Activated CD4-positive, alpha-beta T cell treated with anti-CD3 and anti-CD28 coated beads, Interleukin-2, Interleukin-4, amounts not matched to agents 100 ng/mL and 50 ng/mL, durations not matched to agents 16 hours and 8 hours (primary cell): Measurements from ENCODE around the gene CFHR5.
"Not testable (repeated sequence)": the region's sequence is repeated elsewhere in the genome, so short reads cannot be mapped to it uniquely, and the experiment has no call there.

Experiments
- DNase-seq: peaks from one replicate; pipeline ENCODE4 v3.0.0-alpha.2; 2020; ENCODE audit warnings: low spot score

The CFHR5 gene

DNA sequence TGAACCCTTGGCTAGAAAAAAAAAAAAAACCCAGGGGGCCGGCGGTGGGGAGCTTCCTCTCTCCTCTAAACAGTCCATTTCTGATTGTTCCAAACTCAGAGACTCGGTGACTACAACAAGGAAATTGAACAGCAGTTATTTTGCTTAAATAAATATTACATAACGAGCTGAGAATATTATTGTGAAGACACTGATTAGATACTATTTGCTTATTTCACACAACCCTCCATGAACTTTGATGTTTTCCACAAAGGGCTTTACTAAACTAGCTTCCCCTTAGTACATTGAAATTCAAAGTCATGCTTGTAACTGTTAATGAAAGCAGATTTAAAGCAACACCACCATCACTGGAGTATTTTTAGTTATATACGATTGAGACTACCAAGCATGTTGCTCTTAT is at the start of gene CFHR5:
Gene CFHR5, plus strand, starts transcription at position 279 of the 400 bp plus-strand sequence. Its CDS starts 109 bp downstream, at position 388.
- no peak for DNase-seq

DNA sequence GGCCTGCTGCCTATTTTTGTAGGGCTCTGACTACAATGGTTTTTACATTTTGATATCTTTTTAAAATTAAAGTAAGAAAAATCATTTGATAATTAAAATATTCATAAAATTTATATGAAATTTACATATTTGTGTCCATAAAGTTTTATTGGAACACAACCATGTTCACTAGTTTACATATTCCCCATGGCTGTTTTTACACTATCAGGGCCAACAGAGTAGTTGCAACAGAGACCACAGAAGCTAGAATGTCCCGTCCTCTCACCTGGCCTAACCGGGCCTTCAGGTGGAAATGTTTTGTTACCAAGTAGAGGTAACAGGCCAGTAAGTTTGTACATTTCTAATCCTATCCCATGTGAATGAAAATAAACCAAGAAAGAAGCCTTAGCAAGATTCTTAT is 44.5 kb upstream of the CFHR5 start:
- not testable (repeated sequence) for DNase-seq

DNA sequence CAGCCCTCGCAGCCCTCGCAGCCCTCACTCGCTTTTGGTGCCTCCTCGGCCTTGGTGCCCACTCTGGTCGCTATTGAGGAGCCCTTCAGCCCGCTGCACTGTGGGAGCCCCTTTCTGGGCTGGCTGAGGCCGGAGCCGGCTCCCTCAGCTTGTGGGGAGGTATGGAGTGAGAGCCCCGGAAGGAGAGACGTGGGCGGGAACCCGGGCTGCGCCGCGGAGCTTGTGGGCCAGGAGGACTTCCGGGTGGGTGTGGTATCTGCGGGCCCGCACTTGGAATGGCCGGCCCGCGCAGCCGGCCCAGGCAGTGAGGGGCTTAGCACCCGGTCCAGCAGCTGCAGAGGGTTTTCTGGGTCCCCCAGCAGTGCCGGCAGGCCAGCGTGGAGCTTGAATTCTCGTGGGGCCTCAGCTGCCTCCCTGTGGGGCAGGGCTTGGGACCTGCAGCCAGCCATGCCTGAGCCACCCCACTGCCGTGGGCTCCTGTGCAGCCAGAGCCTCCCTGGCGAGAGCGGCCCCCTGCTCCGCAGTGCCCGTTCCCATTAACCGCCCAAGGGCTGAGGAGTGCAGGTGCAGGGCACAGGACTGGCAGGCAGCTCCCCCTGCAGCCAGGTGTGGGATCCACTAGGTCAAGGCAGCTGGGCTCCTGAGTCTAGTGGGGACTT is 43.7 kb upstream of the CFHR5 start:
- no peak for DNase-seq

DNA sequence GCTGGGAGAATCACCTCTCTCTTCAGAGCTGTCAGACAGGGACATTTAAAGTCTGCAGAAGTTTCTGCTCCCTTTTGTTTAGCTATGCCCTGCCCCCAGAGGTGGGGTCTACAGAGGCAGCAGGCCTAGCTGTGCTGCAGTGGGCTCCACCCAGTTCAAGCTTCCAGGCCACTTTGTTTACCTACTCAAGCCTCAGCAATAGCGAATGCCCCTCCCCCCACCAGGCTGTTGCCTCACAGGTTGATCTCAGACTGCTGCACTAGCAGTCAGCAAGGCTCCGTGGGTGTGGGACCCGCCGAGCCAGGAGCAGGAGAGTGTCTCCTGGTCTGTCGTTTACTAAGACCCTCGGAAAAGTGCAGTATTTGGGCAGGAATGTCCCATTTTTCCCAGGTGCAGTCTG is 35.9 kb upstream of the CFHR5 start:
- DNase-seq, result not testable (repeated sequence)

DNA sequence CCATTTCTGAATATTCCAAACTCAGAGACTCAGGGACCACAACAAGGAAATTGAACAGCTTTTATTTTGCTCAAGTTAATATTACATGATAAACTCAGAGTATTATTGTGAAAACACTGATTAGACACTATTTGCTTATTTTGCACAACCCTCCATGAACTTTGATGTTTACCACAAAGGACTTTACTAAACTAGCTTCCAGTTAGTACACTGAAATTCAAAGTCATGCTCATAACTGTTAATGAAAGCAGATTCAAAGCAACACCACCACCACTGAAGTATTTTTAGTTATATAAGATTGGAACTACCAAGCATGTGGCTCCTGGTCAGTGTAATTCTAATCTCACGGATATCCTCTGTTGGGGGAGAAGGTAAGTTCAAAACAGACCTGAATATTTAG is 33.8 kb upstream of the CFHR5 start, which contains the start of gene CFHR2:
Gene CFHR2, plus strand, starts transcription at position 171 of the 400 bp plus-strand sequence. Its CDS starts 143 bp downstream, at position 314.
- not testable (repeated sequence) for DNase-seq

DNA sequence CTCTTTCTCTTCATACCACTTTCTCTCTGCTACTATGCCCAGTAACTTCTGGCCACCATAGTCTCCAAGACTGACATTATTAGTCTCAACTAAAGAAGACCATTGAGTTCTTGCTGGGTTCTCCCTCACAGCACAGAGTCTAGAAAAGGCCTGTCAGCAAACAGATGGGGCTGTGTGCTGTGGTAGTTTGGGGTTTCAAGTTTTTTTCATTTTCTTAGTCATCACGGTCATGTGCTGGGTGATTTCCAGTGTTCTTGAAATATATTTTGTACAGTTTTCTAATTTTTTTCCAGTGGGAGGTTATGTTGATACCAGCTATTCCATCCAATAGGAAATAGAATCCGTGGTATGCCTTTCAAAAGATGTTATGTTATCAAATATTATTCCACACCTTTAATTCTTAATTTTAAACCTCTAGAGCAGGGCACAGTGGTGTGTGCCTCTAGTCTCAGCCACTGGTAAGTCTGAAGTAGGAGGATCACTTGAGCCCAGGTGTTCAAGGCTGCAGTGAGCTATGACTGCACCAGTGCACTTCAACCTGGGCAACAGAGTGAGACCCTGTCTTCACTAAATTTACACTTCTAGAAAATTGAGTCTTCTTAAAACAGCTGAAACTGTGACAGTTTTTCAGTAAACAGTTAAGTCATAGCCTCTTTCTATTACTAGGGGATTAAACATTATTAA is 25.5 kb upstream of the CFHR5 start:
- DNase-seq, result no peak

DNA sequence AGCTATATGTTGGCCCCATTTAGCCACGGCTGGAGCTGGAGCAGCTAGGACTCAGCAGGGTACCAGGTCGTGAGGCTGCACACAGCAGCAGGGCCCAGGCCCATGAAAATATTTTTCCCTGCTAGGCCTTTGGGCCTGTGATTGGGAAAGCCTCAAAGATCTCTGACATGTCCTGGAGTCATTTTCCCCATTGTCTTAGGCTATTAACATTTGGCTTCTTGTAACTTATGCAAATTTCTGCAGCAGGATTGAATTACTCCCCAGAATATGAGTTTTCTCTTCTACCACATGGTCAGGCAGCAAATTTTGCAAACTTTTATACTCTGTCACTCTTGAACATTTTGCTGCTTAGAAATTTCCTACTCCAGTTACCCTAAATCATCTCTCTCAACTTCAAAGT is 22.6 kb upstream of the CFHR5 start:
- no peak for DNase-seq

DNA sequence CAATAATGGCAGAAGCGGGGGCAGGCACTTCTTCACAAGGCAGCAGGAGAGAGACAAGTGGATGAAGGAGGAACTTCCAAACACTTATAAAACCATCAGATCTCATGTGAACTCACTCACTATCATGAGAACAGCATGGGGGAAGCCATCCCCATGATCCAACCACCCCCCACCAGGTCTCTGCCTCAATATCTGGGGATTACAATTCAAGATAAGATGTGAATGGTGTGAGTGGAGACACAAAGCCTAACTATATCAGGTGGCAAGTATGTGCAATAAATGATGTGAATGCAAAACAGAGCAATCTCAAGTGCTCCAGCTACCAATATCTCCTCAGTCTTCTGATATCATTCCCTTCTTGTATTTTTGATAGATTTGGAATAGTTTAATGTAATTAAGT is 21.4 kb upstream of the CFHR5 start:
- DNase-seq, result no peak

DNA sequence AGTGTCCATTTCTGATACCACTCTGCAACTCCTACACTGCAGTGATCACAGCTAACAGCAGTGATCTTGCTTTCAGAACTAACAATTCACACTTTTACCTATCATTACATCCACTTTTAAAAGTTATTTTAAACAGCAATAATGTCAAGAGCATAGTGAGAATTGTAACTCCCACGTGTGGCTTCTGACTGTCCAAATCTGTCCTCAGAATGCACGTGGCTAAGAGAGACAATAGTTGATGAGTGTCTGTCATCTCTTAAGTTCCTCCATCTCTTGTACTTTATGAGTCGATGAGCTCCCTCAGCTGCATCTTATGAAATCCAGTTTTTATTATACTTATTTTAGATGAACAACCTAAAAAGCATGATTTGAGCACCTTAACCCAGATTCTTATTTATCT is 16.5 kb upstream of the CFHR5 start:
- DNase-seq, result no peak

DNA sequence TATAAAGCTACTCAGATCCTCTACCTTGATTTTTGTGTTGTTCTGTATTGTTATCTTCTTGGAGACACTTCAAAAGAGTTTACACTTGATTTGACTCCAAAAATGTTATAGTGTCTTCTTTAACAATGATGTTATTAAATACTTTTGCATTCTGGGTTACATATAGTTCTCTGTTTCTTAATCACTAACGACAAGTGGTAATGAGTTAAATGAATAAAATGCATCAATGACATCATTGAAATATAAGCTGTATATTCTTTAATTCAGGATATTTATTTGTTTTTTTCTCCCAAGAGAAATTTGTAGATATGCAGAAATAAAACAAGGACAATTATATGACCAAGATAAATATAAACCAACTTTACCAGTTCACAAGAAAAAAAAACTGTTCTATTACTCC is 7.2 kb upstream of the CFHR5 start:
- no peak for DNase-seq

DNA sequence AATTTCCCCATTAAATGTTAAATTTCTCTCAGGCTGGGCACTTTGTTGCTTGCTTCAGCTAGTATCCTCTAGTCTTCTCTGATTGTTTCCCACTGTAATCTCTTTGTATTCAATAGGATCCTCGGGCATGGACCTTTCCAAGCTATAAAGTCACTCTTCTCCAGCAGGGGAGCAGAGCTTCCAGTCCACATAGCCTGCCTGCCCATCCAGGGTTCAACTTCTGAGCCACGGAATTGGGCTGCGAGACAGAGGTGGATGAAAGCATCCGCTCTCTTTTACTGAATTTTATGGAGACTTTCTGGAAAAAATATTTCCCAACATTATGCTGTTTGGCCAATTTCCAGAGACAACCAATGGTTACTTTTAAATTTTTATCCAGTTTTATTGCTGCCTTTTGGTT is 1.1 kb upstream of the CFHR5 start:
- no peak for DNase-seq

DNA sequence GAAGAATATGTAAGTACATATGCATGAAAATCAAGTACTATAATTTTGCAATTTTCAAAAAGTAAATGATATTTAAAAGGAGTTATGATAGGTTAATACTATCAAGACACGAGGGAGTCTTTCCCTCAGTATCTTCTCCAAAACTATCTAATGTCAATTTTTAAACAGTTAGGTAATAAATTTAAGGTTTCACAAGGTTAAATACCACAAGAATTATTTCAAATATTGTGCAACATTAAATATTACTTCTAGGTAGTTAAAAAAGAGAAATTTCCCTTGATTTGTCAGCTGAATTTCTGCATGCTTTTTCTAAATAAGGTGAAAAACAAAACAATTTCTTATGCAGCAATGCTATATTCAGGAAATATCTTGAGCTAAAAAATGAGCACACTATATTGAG is 3.5 kb downstream of the CFHR5 start:
- no peak for DNase-seq

DNA sequence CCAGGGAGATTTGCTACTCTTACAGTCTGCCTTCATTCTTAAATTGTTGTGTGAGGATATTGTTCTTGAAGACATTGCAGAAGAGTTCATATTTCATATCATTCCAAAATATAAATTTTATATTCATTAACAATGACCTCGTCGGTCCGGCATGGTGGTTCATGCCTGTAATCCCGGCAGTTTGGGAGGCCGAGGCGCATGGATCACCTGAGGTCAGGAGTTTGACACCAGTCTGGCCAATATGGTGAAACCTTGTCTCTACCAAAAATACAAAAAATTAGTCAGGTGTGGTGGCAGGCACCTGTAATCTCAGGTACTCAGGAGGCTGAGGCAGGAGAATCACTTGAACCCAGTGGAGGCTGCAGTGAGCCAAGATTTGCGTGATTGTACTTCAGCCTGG is 4.9 kb downstream of the CFHR5 start:
- not testable (repeated sequence) for DNase-seq

DNA sequence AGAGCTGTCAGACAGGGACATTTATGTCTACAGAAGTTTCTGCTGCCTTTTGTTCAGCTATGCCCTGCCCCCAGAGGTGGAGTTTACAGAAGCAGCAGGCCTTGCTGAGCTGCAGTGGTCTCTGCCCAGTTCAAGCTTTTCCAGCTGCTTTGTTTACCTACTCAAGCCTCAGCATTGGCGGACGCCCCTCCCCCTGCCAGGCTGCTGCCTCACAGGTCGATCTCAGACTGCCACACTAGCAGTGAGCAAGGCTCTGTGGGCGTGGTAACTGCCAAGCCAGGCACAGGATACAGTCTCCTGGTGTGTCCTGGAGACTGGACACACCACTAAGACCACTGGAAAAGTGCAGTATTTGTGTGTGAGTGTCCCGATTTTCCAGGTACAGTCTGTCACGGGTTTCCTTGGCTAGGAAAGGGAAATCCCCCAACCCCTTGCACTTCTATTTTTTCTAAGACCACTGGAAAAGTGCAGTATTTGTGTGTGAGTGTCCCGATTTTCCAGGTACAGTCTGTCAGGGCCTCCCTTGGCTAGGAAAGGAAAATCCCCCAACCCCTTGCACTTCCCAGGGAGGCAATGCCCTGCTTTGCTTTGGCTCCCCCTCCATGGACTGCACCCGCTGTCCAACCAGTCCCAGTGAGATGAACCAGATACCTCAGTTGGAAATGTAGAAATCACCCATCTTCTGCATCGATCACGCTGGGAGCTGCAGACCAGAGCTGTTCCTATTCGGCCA is 14.7 kb downstream of the CFHR5 start:
- DNase-seq, result not testable (repeated sequence)

DNA sequence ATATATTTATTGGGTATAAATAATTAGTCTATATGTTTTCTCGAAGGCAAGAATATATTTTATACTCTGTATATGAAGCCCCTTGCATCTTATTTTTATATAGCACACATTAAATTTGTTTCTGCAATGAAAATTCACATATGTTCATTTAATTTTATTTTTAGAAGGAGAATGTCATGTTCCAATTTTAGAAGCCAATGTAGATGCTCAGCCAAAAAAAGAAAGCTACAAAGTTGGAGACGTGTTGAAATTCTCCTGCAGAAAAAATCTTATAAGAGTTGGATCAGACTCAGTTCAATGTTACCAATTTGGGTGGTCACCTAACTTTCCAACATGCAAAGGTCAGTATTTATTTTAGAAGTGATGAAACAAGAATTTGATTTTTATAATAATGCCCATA is 16.6 kb downstream of the CFHR5 start:
- no peak for DNase-seq

DNA sequence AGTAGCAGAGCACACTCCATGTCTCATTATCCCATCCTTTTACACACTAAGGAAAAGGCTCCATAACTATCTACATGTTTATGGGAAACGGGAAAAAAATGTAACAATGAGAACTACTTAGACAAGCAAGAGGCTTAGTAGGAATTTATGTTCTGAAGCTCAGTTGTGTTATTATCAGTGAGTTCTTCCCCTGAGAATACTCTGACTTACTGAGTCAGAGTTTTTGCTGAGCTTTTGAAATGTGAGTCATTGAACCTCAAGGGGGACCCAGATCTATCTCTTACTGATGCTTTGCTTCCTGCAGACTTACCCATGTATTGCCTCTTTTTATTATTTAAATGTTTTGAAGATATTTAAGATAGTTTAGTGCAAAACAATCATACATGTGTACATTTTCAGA is 20.1 kb downstream of the CFHR5 start:
- DNase-seq, result no peak

DNA sequence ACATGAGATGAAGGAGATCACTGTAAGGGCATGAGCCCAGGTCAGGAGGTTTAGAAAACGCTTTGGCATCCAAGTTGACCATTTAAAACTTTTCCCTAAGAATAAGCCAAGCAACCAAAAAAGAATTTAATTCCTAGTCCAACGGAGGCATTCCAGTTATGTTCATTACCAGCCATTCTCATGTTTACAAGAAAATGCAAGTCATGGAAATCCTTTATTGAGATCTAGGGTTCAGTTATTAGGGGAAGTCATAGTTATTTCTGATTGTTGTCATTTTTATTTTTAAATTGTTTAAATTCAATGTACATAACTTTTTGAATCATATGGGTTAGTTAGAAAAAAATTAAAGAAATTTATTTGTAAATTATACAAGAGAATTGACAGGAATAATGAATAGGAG is 24.5 kb downstream of the CFHR5 start:
- DNase-seq, result no peak

DNA sequence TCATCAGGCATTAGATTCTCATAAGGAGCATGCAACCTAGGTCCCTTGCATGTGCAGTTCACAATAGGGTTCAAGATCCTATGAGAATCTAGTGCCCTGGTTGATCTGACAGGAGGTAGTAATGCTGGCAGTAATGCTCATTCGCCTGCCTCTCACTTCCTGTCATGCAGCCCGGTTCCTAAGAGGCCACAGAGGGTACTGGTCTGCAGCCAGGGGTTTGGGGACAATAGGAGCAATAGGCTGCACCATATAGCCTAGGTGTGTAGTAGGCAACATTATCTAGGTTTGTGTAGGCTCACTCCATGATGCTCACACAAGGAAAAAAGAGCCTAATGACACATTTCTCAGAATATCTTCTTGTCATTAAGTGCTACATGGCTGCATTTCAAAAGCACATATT is 25.8 kb downstream of the CFHR5 start:
- no peak for DNase-seq

DNA sequence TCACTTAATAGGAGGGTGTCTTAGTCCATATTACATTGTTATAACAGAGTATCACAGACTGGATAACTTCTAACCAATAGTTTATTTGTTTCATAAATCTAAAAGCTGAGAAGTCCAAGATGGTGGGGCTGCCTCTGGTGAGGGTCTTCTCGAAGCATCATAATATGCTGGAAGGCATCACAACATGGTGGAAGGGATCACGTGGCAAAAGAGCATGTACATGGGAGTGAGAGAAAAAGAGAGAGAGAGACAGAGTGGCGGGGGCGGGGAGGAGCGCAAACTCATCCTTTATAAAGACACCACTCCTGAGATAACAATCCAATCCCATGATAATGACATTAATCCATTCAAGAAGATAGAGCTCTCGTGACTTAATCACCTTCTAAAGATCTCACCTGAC is 31.5 kb downstream of the CFHR5 start:
- no peak for DNase-seq

DNA sequence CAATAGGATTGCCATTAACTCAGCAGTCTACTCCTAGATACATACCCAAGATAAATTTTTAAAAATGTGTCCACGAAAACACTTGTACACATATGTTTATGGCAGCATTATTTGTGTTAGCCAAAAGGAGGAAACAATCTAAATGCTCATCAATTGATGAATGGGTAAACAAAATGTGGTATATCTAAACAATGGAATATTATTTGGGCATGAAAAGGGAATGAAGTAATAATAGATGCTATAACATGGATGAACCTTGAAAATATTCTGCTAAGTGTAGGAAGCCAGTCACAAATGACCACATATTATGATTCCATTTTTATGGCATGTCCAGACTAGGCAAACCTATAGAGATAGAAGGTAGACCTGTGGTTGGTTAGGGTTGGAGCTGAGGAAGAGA is 34.3 kb downstream of the CFHR5 start:
- DNase-seq, result no peak

DNA sequence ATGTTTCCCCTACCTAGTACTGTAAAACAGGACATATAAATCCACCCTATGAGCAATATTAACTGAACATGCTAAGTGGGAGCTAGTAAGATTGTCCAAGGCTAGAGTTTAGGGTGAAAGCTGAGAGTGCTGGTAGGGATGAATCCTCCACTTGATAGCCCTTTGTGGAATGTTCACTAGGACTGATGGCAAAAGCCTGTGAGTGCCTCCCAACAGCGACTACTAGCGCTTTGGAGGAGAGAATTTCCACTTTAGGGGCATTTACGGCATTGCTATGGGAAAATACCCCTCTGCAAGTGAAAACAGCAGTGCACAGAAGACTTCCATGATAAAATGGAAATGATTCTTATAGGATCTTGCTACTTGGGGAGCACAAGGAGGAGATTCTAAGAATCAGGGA is 35.9 kb downstream of the CFHR5 start:
- DNase-seq, result no peak

DNA sequence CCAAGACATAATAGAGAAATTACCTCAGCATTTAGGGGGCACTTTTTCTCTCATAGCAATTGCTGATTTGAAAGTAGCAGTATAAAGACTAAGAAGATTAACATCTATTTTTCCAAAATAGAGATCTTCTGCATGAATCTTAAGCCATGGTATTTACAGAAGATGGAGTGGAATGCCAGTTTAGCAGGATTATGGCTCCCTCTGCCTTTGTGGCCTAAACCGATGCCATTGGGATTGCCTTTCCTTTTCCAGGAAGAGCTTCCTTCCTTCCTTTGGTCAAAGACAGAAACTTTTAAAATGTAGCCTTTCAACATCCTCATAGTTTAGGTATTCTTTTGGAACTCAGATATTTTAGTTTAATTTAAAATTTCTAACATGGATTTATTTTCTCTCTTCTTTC is 39.4 kb downstream of the CFHR5 start:
- no peak for DNase-seq

DNA sequence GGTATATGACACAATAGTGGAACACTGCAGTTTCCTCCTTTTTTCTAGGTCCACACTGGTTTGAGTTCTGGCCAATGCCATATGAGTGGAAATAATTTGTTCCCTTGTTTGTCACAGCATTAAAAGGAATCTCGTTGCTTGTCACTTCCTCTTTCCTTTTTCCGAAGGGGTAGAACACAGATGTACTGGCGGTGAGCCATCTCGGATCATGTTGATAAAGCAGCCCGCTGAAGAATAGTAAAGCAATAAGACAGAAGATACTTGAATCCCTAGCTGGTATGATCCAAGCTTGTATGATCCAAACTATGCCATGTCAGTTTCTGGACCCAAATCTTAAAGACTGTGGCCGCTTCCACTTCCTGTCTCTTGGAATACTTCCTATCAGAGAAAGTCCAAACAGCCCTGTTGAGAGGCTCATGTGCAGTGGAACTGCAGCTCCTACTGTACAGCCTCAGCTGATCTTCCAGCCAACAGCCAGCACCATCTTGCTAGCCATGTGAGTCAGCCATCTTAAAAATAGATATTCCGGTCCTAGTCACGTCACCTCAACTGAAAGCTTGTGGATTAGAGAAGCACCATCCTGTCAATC is 40.3 kb downstream of the CFHR5 start:
- no peak for DNase-seq
